H1 (cell line): ENCODE data around the gene KMT5C. TPM values are rescaled to one million over a fixed set of nuclear protein-coding genes. Genes with fewer than 3 reads are reported as not detected.

Source experiments
- CREB1 ChIP-seq: IDR thresholded peaks from 2 replicates; pipeline ENCODE4 v1.6.1; 2012; ENCODE audit warnings: inconsistent platforms
- GABPA ChIP-seq: IDR thresholded peaks from 2 replicates; pipeline ENCODE4 v1.6.1; 2011; ENCODE audit warnings: mild to moderate bottlenecking, low read length, moderate library complexity, borderline replicate concordance; ENCODE audit not compliant: insufficient read depth
- KDM1A ChIP-seq: fragments of 200-600, 300-600 bp; sonication (generic); IDR thresholded peaks from 2 replicates; pipeline ENCODE4 v1.7.1; 2016; ENCODE audit warnings: mild to moderate bottlenecking, low read length, borderline replicate concordance
- MAX ChIP-seq: IDR thresholded peaks from 2 replicates; pipeline ENCODE4 v1.6.1; 2012; ENCODE audit warnings: inconsistent platforms
- POLR2A ChIP-seq, 2 experiments: IDR thresholded peaks; 1 replicate in 1 of 2; 2 replicates in 1 of 2; pipeline ENCODE4 v1.6.1; 2011; ENCODE audit warnings: low read depth in 2 of 2, low read length in 2 of 2, mild to moderate bottlenecking in 2 of 2; ENCODE audit errors: control extremely low read depth in 1 of 2
- POU5F1 ChIP-seq: IDR thresholded peaks from 2 replicates; pipeline ENCODE4 v1.6.1; 2011; ENCODE audit warnings: low read depth, mild to moderate bottlenecking, low read length, moderate library complexity
- RBBP5 ChIP-seq: IDR thresholded peaks from 2 replicates; pipeline ENCODE4 v1.7.1; 2012; ENCODE audit warnings: low read depth, mild to moderate bottlenecking, inconsistent platforms, low read length, moderate library complexity, borderline replicate concordance
- RFX5 ChIP-seq: IDR thresholded peaks from 2 replicates; pipeline ENCODE4 v1.6.1; 2011; ENCODE audit warnings: low read depth, low read length, improper control_type of control experiment, borderline replicate concordance
- RXRA ChIP-seq: IDR thresholded peaks from 2 replicates; pipeline ENCODE4 v1.6.1; 2011; ENCODE audit warnings: low read depth, mild to moderate bottlenecking, low read length, moderate library complexity; ENCODE audit not compliant: insufficient read depth
- SAP30 ChIP-seq: fragments of 300-600 bp; sonication (generic); IDR thresholded peaks from 2 replicates; pipeline ENCODE4 v1.7.1; 2012; ENCODE audit warnings: low read length, moderate library complexity, mild to moderate bottlenecking, inconsistent platforms; ENCODE audit not compliant: insufficient read depth, insufficient replicate concordance
- SIRT6 ChIP-seq: IDR thresholded peaks from one replicate; pipeline ENCODE4 v1.7.1; 2012; ENCODE audit warnings: low read length, inconsistent platforms
- SIX5 ChIP-seq: IDR thresholded peaks from 2 replicates; pipeline ENCODE4 v1.6.1; 2011; ENCODE audit warnings: mild to moderate bottlenecking, low read depth, low read length
- SRF ChIP-seq: IDR thresholded peaks from 2 replicates; pipeline ENCODE4 v1.6.1; 2011; ENCODE audit warnings: mild to moderate bottlenecking, low read depth, low read length, moderate library complexity
- TAF1 ChIP-seq: IDR thresholded peaks from 2 replicates; pipeline ENCODE4 v1.6.1; 2011; ENCODE audit warnings: mild to moderate bottlenecking, low read depth, low read length
- TAF7 ChIP-seq: optimal IDR thresholded peaks from 2 replicates; pipeline ENCODE3; 2011; ENCODE audit warnings: low read depth, mild to moderate bottlenecking, inconsistent platforms, low read length, moderate library complexity, borderline replicate concordance
- polyA plus RNA-seq, 7 experiments: library from polyadenylated mRNA; depleted of rRNA in 3 of 7; stranded (reverse) in 5 of 7; unstranded in 2 of 7; fragments of >200 nt in 5 of 7; fragments of 200-250 nt in 2 of 7; gene quantifications; 1 replicate in 5 of 7; 2 replicates in 1 of 7; 4 replicates in 1 of 7; pipeline versions ENCODE4 v1.2.1 to v1.2.3, GENCODE V29; 2011 to 2013; ENCODE audit warnings: missing spikeins in 2 of 7, mixed read lengths in 2 of 7
- total RNA-seq: library from RNA; stranded (reverse); fragmentation: NEBNext Ultra II Directional; extraction: Animal tissue kit (Norgen Biotek cat#: 25700); gene quantifications from 2 replicates; pipeline ENCODE4 v1.2.1, GENCODE V29; 2021

Gene KMT5C
- total and polyA plus RNA-seq, 2 of the 8 experiments (the other 6 are each of a cell fraction or from before 2014, with no cell fraction given) = 24.9 to 31.5 TPM

- TF ChIP-seq MAX (peak; percentile 64), RXRA (no peak), SRF (no peak), SIRT6 (no peak), KDM1A (no peak), RBBP5 (no peak), POLR2A (IDR thresholded peaks at IDR 0.05; ENCODE audit: control extremely low read depth in 1 of 2, low read depth in 2 of 2, low read length in 2 of 2) (peak; percentile 100), GABPA (peak; percentile 83; the same call in 1 of the 2 replicates), SAP30 (peak; percentile 93), POU5F1 (no peak), CREB1 (peak; percentile 85), RFX5 (0 out of 2 replicates have a peak, but pooled peaks have one; percentile 4), TAF1 (peak; percentile 100), SIX5 (no peak), TAF7 (peak; percentile 97)
Observed at GRCh38 chr19:55385724-55386492, 46.2 kb downstream of the KMT5C start, which contains the start of gene RPL28 (continued).
